BLaER1 (cell line): ENCODE data around the gene ZDHHC22.

Experiments used
- H3K27ac ChIP-seq: shearing (Covaris generic); formaldehyde crosslinking; 2 replicates; pipeline ENCODE4 v1.8.1; 2022
- H3K27me3 ChIP-seq: shearing (Covaris generic); formaldehyde crosslinking; 2 replicates; pipeline ENCODE4 v1.8.1; 2022
- H3K36me3 ChIP-seq: shearing (Covaris generic); formaldehyde crosslinking; 2 replicates; pipeline ENCODE4 v1.8.1; 2022
- H3K4me1 ChIP-seq: shearing (Covaris generic); formaldehyde crosslinking; 2 replicates; pipeline ENCODE4 v1.8.1; 2022
- H3K4me2 ChIP-seq: shearing (Covaris generic); formaldehyde crosslinking; 2 replicates; pipeline ENCODE4 v1.8.1; 2022
- H3K4me3 ChIP-seq: shearing (Covaris generic); formaldehyde crosslinking; 2 replicates; pipeline ENCODE4 v1.8.1; 2022
- H3K9ac ChIP-seq: shearing (Covaris generic); formaldehyde crosslinking; 2 replicates; pipeline ENCODE4 v1.8.1; 2022
- H3K9me3 ChIP-seq: shearing (Covaris generic); formaldehyde crosslinking; 2 replicates; pipeline ENCODE4 v1.8.1; 2022
- H4K20me1 ChIP-seq: shearing (Covaris generic); formaldehyde crosslinking; 2 replicates; pipeline ENCODE4 v1.8.1; 2022
- Cebpa-rat ChIP-seq: shearing (Covaris generic); IDR thresholded peaks from 2 replicates; pipeline ENCODE4 v1.8.1; 2022

The ZDHHC22 gene

GRCh38 chr14:77131206-77131605 lies 10.4 kb downstream of the ZDHHC22 start:
- H3K4me2 ChIP-seq = no peak overlapping the region
- no peaks in the 10 kb centered on the region for H3K9me3 ChIP-seq
- H3K9ac ChIP-seq = no peak overlapping the region
- H3K27me3 ChIP-seq = peaks cover 86% of the 10 kb centered on the region
- no peak for TF ChIP-seq Cebpa-rat
- H3K36me3 ChIP-seq = no peaks in the 10 kb centered on the region
- 0 out of 2 replicates have a peak, but pooled peaks cover 5% of the 10 kb centered on the region for H3K4me1 ChIP-seq
- H4K20me1 ChIP-seq = peaks cover 87% of the 10 kb centered on the region; the same call in 1 of the 2 replicates
- H3K27ac ChIP-seq = no peak overlapping the region
- H3K4me3 ChIP-seq = no peak overlapping the region

- no peaks in the 10 kb centered on the region for H3K9me3 ChIP-seq
- H3K4me3 ChIP-seq = no peak overlapping the region
- peaks cover 90% of the 10 kb centered on the region for H4K20me1 ChIP-seq
- no peak overlapping the region for H3K4me2 ChIP-seq
- no peak overlapping the region for H3K27ac ChIP-seq
- no peaks in the 10 kb centered on the region for H3K36me3 ChIP-seq
- H3K9ac ChIP-seq = no peak overlapping the region
- H3K4me1 ChIP-seq = peaks cover 8% of the 10 kb centered on the region
- TF ChIP-seq Cebpa-rat = no peak
- peaks cover 88% of the 10 kb centered on the region for H3K27me3 ChIP-seq
Measured at GRCh38 chr14:77130386-77130785, 11.2 kb downstream of the ZDHHC22 start.

- Histone ChIP-seq H3K9me3 (no peaks in the 10 kb centered on the region), H3K36me3 (no peaks in the 10 kb centered on the region), H3K4me1 (peaks cover 23% of the 10 kb centered on the region), H3K4me3 (no peak overlapping the region), H3K27me3 (peaks cover 97% of the 10 kb centered on the region), H4K20me1 (peaks cover 91% of the 10 kb centered on the region), H3K27ac (no peak overlapping the region), H3K4me2 (no peak overlapping the region), H3K9ac (no peak overlapping the region)
- no peak for TF ChIP-seq Cebpa-rat
Measured at GRCh38 chr14:77128414-77128891, 13.1 kb downstream of the ZDHHC22 start.

GRCh38 chr14:77126461-77126990 lies 15.1 kb downstream of the ZDHHC22 start:
- peaks cover 89% of the 10 kb centered on the region for H3K27me3 ChIP-seq
- no peak overlapping the region for H3K9ac ChIP-seq
- TF ChIP-seq Cebpa-rat = no peak
- H3K9me3 ChIP-seq = no peaks in the 10 kb centered on the region
- peaks cover 40% of the 10 kb centered on the region for H3K4me1 ChIP-seq
- H3K27ac ChIP-seq = no peak overlapping the region
- no peak overlapping the region for H3K4me2 ChIP-seq
- no peak overlapping the region for H3K4me3 ChIP-seq
- no peaks in the 10 kb centered on the region for H3K36me3 ChIP-seq
- peaks cover 95% of the 10 kb centered on the region for H4K20me1 ChIP-seq

- Histone ChIP-seq H3K9me3 (no peaks in the 10 kb centered on the region), H3K9ac (no peak overlapping the region), H3K27ac (no peak overlapping the region), H3K36me3 (no peaks in the 10 kb centered on the region), H3K4me2 (peak overlapping the region; percentile 94; the same call in 1 of the 2 replicates), H3K27me3 (peaks cover 84% of the 10 kb centered on the region), H3K4me1 (peaks cover 47% of the 10 kb centered on the region), H3K4me3 (no peak overlapping the region), H4K20me1 (peaks cover 92% of the 10 kb centered on the region)
- no peak for TF ChIP-seq Cebpa-rat
Measured at GRCh38 chr14:77125823-77126325, 15.7 kb downstream of the ZDHHC22 start.

- no peak overlapping the region for H3K9ac ChIP-seq
- peak overlapping the region; percentile 61 for H3K4me3 ChIP-seq
- H3K9me3 ChIP-seq = no peaks in the 10 kb centered on the region
- no peaks in the 10 kb centered on the region for H3K36me3 ChIP-seq
- no peak for TF ChIP-seq Cebpa-rat
- H3K4me1 ChIP-seq = peaks cover 52% of the 10 kb centered on the region
- H3K27me3 ChIP-seq = peaks cover 80% of the 10 kb centered on the region
- H3K27ac ChIP-seq = no peak overlapping the region
- H4K20me1 ChIP-seq = peaks cover 92% of the 10 kb centered on the region
- peak overlapping the region; percentile 94 for H3K4me2 ChIP-seq
Measured at GRCh38 chr14:77125281-77125801, 16.2 kb downstream of the ZDHHC22 start.

- H3K4me1 ChIP-seq = peaks cover 60% of the 10 kb centered on the region
- H3K4me3 ChIP-seq = peak overlapping the region; percentile 61
- peaks cover 84% of the 10 kb centered on the region for H4K20me1 ChIP-seq
- peaks cover 73% of the 10 kb centered on the region for H3K27me3 ChIP-seq
- H3K9ac ChIP-seq = no peak overlapping the region
- H3K27ac ChIP-seq = no peak overlapping the region
- H3K4me2 ChIP-seq = peak overlapping the region; percentile 94
- no peaks in the 10 kb centered on the region for H3K9me3 ChIP-seq
- TF ChIP-seq Cebpa-rat = no peak
- H3K36me3 ChIP-seq = no peaks in the 10 kb centered on the region
Measured at GRCh38 chr14:77124345-77125280, 17.0 kb downstream of the ZDHHC22 start.

GRCh38 chr14:77123381-77124325 lies 17.9 kb downstream of the ZDHHC22 start:
- Histone ChIP-seq H3K27ac (no peak overlapping the region), H3K4me2 (peak overlapping the region; percentile 94), H4K20me1 (peaks cover 76% of the 10 kb centered on the region), H3K9me3 (no peaks in the 10 kb centered on the region), H3K4me3 (no peak overlapping the region), H3K27me3 (peaks cover 63% of the 10 kb centered on the region), H3K4me1 (peaks cover 69% of the 10 kb centered on the region), H3K36me3 (no peaks in the 10 kb centered on the region), H3K9ac (no peak overlapping the region)
- no peak for TF ChIP-seq Cebpa-rat

- Histone ChIP-seq H3K27me3 (peaks cover 53% of the 10 kb centered on the region), H3K9me3 (no peaks in the 10 kb centered on the region), H4K20me1 (peaks cover 69% of the 10 kb centered on the region), H3K4me2 (peak overlapping the region; percentile 86), H3K4me1 (peaks cover 71% of the 10 kb centered on the region), H3K36me3 (no peaks in the 10 kb centered on the region), H3K4me3 (no peak overlapping the region), H3K9ac (no peak overlapping the region), H3K27ac (no peak overlapping the region)
- TF ChIP-seq Cebpa-rat = no peak
Measured at GRCh38 chr14:77122526-77123125, 19.0 kb downstream of the ZDHHC22 start.
